ENCODE data around the gene TAF11L3.
"Not testable (repeated sequence)": the region's sequence is repeated elsewhere in the genome, so short reads cannot be mapped to it uniquely, and the experiment has no call there.

The TAF11L3 gene

DNA sequence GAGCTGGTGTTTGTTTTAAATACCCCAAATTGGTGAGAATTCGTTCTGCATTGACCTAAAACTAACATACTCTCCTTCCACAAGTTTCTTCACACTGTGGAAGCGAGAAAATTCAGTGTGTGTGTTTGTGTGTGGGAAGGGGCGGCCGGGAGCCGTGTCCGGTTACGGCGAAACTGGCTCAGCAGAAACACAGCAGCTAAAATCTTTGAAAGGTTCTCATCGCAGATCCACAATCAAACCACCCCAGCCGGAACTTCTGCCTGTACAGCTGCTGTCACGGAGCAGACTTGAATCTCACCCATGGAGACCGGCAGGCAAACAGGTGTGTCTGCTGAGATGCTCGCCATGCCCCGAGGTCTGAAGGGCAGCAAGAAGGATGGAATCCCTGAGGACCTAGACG is at the start of gene TAF11L3:
Gene TAF11L3, plus strand, starts transcription at position 301 of the 400 bp plus-strand sequence.
- DNase-seq = not testable (repeated sequence)

DNA sequence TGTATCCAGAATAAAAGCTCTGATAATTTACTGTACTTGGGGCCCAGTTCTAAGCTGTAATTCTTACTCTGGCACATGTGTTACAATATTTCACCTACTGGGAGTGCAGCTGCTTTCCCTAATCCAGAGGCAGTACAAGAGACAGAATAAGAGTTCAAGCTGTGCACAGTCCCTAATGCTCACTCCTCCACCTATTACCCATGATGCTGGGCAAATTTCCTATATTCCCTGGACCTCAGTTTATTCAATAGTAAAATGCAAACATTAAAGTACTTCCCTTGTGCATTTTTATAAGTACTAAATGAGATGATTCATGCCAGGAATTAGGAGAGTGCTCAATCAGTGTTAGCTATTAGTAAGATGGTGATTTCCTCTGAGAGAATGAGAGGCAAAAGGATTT is 48.1 kb upstream of the TAF11L3 start:
- DNase-seq = no peak

DNA sequence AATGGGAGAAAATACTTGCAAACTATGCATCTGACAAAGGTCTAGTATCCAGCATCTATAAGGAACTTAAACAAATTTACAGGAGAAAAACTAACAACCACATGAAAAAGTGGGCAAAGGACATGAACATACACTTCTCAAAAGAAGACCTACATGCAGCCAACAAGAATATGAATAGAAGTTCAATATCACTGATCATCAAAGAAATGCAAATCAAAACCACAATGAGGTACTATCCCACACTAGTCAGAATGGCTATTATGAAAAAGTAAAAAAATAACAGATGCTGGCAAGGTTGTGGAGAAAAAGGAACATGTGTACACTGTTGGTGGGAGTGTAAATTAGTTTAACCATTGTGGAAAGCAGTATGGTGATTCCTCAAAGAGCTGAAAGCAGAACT is 43.1 kb upstream of the TAF11L3 start:
- not testable (repeated sequence) for DNase-seq

DNA sequence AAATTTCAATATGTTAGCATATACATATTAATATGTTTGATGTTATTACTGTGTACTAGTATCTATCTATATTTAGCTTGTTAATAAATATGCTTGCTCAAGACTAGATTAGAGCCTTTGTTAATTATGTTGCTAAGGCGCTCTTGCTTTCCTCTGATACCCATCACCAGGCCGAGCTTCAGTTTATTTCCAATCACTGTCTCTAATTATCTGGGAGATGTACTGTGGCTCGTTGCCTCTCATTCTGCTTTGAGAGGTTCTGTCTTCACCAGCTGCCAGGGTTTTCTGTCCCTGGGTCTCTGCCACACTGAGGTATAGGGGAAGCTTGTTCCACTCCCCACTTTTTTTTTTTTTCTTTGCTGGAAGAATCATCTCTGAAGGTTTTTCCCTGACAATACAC is 41.1 kb upstream of the TAF11L3 start:
- no peak for DNase-seq

DNA sequence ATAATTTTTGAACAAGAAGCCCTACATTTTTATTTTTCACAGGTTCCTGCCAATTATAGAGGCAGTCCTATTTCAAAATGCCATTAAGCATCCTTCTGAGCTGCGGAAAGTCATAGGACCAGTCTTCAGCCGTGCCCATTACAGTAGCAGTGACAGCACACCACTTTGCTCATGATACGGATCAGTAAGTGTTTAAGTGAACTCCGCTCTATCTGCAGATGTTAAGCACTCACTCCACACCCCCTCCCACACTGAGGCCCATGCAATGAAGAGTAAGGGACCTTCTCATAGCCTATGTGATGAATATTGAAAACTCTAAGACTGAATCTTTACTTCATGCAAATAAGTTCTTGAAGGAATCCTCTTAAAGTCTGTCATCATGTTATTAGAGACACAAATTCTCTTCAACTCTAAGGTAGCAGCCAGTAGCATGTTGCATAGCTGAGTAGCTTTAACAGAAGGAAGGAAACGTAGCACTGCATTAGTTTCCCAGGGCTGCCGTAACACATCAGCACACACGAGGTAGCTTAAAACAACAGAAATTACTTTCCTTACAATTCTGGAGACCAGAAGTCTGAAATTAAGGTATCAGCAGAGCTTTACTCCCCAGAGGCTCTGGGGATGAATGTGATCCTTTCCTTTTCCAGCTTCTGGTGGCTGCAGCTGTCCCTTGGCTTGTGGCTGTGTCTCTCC is 40.4 kb upstream of the TAF11L3 start:
- no peak for DNase-seq

DNA sequence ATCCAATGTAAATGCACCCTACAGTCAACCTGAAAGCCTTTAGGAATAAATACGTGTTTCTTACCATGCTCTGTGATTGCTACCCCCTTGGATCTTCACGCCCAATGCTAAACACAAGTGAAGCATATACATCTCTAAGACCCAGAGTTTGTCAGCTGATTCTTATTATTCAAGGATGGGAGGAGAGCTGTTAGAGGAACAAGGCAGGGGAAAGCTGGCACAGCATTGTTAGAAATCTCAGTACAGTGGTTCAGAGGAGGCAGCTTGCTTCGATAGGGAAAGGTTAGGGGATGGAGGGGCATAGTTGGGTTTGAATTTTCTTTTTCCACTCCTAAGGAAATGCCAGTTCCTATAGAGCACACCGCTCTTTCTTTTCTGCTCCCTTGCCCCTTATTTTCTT is 36.8 kb upstream of the TAF11L3 start:
- no peak for DNase-seq

DNA sequence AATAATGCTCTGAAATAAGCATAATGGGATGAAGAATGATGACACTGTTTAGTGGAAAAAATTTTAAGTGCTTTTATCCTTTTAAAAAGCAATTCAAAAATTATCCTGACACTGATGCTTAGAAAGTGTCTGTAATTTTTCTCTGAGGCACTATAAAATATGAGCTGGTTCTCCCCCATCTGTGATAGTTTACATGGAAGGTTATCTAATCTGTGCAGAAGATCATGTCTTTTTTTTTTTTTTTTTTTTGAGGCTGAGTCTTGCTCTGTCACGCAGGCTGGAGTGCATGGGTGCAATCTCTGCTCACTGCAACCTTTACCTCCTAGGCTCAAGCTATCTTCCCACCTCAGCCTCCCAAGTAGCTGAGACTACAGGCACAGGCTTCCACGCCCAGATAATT is 35.4 kb upstream of the TAF11L3 start:
- DNase-seq = no peak

DNA sequence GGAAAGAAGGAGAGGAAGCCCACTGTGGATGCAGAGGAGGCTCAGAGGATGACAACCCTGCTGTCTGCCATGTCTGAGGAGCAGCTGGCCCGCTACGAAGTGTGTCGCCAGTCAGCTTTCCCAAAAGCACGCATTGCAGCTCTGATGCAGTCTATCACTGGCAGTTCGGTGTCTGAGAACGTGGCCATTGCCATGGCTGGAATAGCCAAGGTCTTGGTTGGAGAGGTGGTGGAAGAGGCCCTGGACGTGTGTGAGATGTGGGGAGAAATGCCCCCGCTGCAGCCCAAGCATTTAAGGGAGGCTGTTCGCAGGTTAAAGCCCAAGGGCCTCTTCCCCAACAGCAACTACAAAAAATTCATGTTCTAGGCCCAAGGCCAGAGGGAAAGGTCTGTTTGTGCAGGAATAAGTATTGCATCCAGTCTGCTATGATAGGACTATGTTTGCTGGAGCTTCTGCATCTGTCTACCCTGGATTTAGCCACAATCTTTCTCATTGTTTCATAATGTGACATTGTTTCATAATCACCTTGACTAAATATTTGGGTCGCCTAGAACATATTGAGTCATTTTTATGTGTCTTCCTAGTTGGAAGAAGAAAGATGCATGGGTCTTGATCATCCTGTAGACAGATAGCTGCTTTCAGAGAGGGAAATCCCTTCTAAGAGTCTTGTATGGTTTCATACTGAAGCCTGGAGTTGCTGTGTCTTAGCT is 31.5 kb upstream of the TAF11L3 start:
- not testable (repeated sequence) for DNase-seq

DNA sequence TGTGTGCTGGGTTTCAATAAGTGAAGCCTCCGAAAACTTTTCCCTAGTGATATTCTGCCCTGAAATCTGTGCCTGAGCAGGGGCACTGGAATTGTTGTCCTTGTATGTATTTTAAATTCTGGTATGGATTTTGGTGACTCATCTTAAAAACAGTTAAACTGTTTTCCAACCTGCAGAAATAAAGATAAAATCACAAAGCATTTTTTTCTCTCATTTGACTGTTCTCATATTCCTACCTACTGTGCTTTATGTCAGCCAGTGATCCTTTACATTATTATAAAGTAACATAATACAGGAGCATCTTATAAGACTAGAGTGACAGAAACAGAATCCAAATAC is 31.0 kb upstream of the TAF11L3 start:
- DNase-seq = no peak

DNA sequence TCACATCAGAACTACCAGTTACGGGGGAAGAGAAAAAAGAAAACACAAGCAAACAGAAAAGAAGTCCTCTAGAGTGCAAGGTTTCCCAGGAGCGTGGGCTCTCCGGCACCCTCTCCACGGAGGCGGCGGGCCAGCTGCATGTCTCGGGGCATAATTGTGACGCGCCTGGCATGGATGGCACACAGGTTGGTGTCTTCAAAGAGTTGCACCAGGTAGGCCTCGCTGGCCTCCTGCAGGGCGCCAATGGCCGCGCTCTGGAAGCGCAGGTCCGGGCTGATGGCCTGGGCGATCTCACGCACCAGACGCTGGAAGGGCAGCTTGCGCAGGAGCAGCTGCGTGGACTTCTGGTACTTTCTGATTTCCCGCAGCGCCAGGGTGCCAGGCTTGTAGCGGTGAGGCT is 26.9 kb upstream of the TAF11L3 start:
- DNase-seq = not testable (repeated sequence)

DNA sequence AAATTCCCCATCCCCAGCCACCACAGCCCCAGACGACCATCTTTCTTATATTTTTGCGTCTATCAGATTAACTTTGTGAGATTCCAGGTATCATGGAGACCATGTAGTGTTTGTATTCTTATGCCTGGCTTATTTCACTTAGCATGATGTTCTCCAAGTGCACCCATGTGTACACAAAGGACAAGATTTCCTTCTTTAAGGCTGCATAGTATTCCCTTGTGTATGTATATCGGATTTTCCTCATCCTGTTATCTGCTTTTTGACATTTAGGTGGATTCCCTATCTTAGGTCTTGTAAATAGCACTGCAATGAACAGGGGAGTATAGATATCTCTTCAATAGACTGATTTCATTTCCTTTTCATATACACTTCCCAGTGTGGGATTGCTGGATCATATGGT is 25.4 kb upstream of the TAF11L3 start:
- DNase-seq = no peak

DNA sequence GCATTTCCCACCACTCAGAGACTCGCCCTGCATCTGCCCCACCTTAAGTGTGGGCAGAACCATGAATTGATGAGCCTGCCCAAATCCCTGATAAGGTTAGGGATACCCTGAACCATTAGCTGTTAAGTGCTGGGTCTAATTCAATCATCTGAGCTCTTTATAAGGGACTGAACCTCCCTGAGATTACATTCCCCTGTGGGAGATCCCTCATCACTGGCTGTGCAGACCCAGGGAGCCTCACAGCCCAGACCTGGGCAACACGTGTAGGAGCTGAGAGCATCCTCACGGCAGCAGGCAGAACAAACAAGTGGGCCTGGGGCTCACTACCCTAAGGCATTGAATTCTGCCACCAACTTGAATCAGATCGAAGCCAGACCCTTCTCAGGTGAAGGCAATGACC is 20.7 kb upstream of the TAF11L3 start:
- DNase-seq = no peak

DNA sequence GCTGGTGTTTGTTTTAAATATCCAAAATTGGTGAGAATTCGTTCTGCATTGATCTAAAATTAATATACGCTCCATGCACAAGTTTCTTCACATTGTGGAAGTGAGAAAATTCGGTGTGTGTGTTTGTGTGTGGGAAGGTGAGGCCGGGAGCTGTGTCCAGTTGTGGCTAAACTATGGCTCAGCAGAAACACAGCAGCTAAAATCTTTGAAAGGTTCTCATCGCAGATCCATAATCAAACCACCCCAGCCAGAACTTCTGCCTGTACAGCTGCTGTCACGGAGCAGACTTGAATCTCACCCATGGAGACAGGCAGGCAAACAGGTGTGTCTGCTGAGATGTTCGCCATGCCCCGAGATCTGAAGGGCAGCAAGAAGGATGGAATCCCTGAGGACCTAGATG is 20.2 kb upstream of the TAF11L3 start, which contains the start of gene TAF11L2:
Gene TAF11L2, plus strand, starts transcription at position 301 of the 400 bp plus-strand sequence.
- DNase-seq = not testable (repeated sequence)

DNA sequence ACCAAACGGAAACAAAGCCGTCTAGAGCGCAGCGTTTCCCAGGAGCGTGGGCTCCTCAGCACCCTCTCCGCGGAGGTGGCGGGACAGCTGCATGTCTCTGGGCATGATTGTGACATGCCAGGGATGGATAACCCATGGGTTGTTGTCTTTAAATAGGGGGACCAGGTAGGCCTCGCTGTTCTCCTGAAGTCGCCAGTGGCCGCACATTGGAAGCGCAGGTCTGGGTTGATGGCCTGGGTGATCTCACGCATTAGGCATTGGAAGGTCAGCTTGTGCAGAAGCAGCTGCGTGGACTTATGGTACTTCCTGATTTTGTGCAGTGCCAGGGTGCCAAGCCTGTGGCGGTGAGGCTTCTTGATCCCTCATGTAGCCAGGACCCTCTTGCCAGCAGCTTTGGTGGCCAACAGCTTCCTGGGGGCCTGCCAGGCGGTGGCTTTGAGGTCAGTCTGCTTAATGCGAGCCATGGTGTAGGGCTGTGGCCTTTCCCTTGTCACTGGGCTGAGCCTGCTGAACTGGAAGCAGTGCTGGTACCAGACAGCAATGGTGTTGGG is 6.3 kb upstream of the TAF11L3 start:
- DNase-seq = no peak

DNA sequence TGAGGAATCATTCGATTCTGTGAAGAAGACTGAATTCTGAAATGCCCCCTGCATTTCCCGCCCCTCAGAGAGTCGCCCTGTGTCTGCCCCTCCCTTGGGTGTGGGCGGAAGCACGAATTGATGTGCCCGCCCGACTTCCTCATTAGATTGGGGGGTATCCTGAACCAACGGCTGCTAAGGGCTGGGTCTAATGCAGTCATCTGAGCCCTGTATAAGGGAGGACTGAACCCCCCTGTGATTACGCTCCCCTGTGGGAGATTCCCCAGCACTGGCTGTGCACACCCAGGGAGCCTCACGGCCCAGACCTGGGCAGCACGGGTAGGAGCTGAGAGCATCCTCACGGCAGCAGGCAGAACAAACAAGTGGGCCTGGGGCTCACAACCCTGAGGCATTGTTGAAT is 641 bp upstream of the TAF11L3 start:
- DNase-seq = peak; percentile 18

DNA sequence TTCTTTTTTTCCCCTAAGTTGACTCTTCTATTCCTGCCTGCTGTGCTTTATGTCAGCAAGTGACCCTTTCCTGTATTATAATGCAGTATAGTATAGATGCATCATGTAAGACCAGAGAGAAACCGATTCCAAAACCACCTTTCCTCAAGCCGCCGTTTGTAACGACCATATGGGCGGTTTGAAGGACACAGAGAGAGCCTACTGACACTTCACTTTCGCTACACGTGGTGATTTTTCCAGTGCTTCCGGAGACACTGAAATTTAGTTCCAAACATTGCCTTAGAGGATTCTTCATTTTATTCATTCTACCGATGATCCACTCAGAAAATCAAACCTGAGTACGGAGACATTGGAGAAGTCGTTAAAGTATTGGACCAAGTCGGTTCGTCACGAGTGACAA is 1.3 kb downstream of the TAF11L3 start:
- not testable (repeated sequence) for DNase-seq

DNA sequence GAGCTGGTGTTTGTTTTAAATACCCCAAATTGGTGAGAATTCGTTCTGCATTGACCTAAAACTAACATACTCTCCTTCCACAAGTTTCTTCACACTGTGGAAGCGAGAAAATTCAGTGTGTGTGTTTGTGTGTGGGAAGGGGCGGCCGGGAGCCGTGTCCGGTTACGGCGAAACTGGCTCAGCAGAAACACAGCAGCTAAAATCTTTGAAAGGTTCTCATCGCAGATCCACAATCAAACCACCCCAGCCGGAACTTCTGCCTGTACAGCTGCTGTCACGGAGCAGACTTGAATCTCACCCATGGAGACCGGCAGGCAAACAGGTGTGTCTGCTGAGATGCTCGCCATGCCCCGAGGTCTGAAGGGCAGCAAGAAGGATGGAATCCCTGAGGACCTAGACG is 3.3 kb downstream of the TAF11L3 start, which contains the start of gene TAF11L4:
Gene TAF11L4, plus strand, starts transcription at position 301 of the 400 bp plus-strand sequence.
- not testable (repeated sequence) for DNase-seq

DNA sequence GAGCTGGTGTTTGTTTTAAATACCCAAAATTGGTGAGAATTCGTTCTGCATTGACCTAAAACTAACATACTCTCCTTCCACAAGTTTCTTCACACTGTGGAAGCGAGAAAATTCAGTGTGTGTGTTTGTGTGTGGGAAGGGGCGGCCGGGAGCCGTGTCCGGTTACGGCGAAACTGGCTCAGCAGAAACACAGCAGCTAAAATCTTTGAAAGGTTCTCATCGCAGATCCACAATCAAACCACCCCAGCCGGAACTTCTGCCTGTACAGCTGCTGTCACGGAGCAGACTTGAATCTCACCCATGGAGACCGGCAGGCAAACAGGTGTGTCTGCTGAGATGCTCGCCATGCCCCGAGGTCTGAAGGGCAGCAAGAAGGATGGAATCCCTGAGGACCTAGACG is 6.8 kb downstream of the TAF11L3 start, which contains the start of gene TAF11L5:
Gene TAF11L5, plus strand, starts transcription at position 301 of the 400 bp plus-strand sequence.
- not testable (repeated sequence) for DNase-seq

DNA sequence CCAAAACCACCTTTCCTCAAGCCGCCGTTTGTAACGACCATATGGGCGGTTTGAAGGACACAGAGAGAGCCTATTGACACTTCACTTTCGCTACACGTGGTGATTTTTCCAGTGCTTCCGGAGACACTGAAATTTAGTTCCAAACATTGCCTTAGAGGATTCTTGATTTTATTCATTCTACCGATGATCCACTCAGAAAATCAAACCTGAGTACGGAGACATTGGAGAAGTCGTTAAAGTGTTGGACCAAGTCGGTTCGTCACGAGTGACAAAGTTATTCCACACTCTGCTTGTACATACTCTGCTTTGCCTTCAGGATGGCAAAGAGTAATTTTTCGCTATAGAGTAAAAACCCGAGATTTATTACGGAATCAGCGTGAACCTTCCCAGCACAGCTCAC is 8.3 kb downstream of the TAF11L3 start:
- not testable (repeated sequence) for DNase-seq

DNA sequence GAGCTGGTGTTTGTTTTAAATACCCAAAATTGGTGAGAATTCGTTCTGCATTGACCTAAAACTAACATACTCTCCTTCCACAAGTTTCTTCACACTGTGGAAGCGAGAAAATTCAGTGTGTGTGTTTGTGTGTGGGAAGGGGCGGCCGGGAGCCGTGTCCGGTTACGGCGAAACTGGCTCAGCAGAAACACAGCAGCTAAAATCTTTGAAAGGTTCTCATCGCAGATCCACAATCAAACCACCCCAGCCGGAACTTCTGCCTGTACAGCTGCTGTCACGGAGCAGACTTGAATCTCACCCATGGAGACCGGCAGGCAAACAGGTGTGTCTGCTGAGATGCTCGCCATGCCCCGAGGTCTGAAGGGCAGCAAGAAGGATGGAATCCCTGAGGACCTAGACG is 10.2 kb downstream of the TAF11L3 start, which contains the start of gene TAF11L6:
Gene TAF11L6, plus strand, starts transcription at position 301 of the 400 bp plus-strand sequence.
- not testable (repeated sequence) for DNase-seq

All from activated gamma-delta T cell treated with Interleukin-2 at 50 U/mL for 16 hours (primary cell).